ENCODE results near the gene CDK9.
"Not testable (repeated sequence)": the region's sequence is repeated elsewhere in the genome, so short reads cannot be mapped to it uniquely, and the experiment has no call there.

The CDK9 gene

GRCh38 chr9:127785933-127786772, at the start of gene CDK9:
TSS of gene CDK9 (plus strand) at chr9:127786034. CDS start at chr9:127786149, 115 bp downstream.
- DNase-seq (ENCODE audit: low read depth in 2 of 2) = peak; percentile 88 to 92

GRCh38 chr9:127738666-127739065, 47.2 kb upstream of the CDK9 start:
- no peak for DNase-seq (ENCODE audit: low read depth in 2 of 2)

GRCh38 chr9:127739614-127740330, 46.1 kb upstream of the CDK9 start:
- DNase-seq (ENCODE audit: low read depth in 2 of 2) = no peak

- no peak for DNase-seq (ENCODE audit: low read depth in 2 of 2)
Measured at GRCh38 chr9:127741831-127742434, 43.9 kb upstream of the CDK9 start.

- DNase-seq (ENCODE audit: low read depth in 2 of 2) = no peak
Measured at GRCh38 chr9:127742435-127743088, 43.3 kb upstream of the CDK9 start.

GRCh38 chr9:127744398-127745110, 41.3 kb upstream of the CDK9 start:
- no peak for DNase-seq (ENCODE audit: low read depth in 2 of 2)

- DNase-seq (ENCODE audit: low read depth in 2 of 2) = no peak
Measured at GRCh38 chr9:127746959-127747569, 38.8 kb upstream of the CDK9 start.

GRCh38 chr9:127749090-127749787, 36.6 kb upstream of the CDK9 start:
- DNase-seq (ENCODE audit: low read depth in 2 of 2) = no peak

- no peak for DNase-seq (ENCODE audit: low read depth in 2 of 2)
Measured at GRCh38 chr9:127751269-127752054, 34.4 kb upstream of the CDK9 start.

- DNase-seq (ENCODE audit: low read depth in 2 of 2) = no peak
Measured at GRCh38 chr9:127753148-127753547, 32.7 kb upstream of the CDK9 start.

- no peak for DNase-seq (ENCODE audit: low read depth in 2 of 2)
Measured at GRCh38 chr9:127753622-127754021, 32.2 kb upstream of the CDK9 start.

- no peak for DNase-seq (ENCODE audit: low read depth in 2 of 2)
Measured at GRCh38 chr9:127754099-127755060, 31.5 kb upstream of the CDK9 start.

- DNase-seq (ENCODE audit: low read depth in 2 of 2) = no peak
Measured at GRCh38 chr9:127755061-127756060, 30.5 kb upstream of the CDK9 start.

- DNase-seq (ENCODE audit: low read depth in 2 of 2) = no peak
Measured at GRCh38 chr9:127756233-127756632, 29.6 kb upstream of the CDK9 start.

- not testable (repeated sequence) for DNase-seq (ENCODE audit: low read depth in 2 of 2)
Measured at GRCh38 chr9:127756776-127757175, 29.1 kb upstream of the CDK9 start.

GRCh38 chr9:127758843-127759242, 27.0 kb upstream of the CDK9 start:
- no peak for DNase-seq (ENCODE audit: low read depth in 2 of 2)

GRCh38 chr9:127761061-127761460, 24.8 kb upstream of the CDK9 start:
- no peak for DNase-seq (ENCODE audit: low read depth in 2 of 2)

All from stimulated activated CD8-positive, alpha-beta memory T cell treated with anti-CD3 and anti-CD28 coated beads, Interleukin-15, amount 100 ng/mL, for 48 hours (primary cell).